ENCODE data around the gene SLC30A10. TPM values are rescaled to one million over a fixed set of nuclear protein-coding genes. Genes with fewer than 3 reads are reported as not detected.
"Not testable (repeated sequence)": the region's sequence is repeated elsewhere in the genome, so short reads cannot be mapped to it uniquely, and the experiment has no call there.

The SLC30A10 gene
- polyA plus RNA-seq, 1 donor = 24.3 TPM

- DNase-seq = peak in 1 of 2 donors; percentile 77
- H3K4me1 ChIP-seq (ENCODE audit: control insufficient read depth, insufficient read depth, low read length) = peaks cover 12% of the 10 kb centered on the region
- H3K4me3 ChIP-seq (ENCODE audit: low read length) = no peak overlapping the region
- no peak overlapping the region for H3K27ac ChIP-seq (ENCODE audit: low read length)
- no peaks in the 10 kb centered on the region for H3K27me3 ChIP-seq (ENCODE audit: control insufficient read depth, insufficient read depth, low read length)
- no peaks in the 10 kb centered on the region for H3K9me3 ChIP-seq (ENCODE audit: control insufficient read depth, low read depth, low read length)
- no peaks in the 10 kb centered on the region for H3K36me3 ChIP-seq (ENCODE audit: control insufficient read depth, insufficient read depth, low read length)
- WGBS (ENCODE audit: insufficient coverage, low lambda C conversion rate) = 45% methylated on average over 2 of the region's 5 CpGs
These were observed 30.4 kb downstream of the SLC30A10 start for GRCh38 chr1:219897914-219898313.

GRCh38 chr1:219892271-219892670, 36.1 kb downstream of the SLC30A10 start:
- not testable (repeated sequence) for H3K9me3 ChIP-seq (ENCODE audit: control insufficient read depth, low read depth, low read length); H3K4me1 ChIP-seq (ENCODE audit: control insufficient read depth, insufficient read depth, low read length); H3K27me3 ChIP-seq (ENCODE audit: control insufficient read depth, insufficient read depth, low read length); H3K36me3 ChIP-seq (ENCODE audit: control insufficient read depth, insufficient read depth, low read length); H3K27ac ChIP-seq (ENCODE audit: low read length); H3K4me3 ChIP-seq (ENCODE audit: low read length); DNase-seq
- WGBS (ENCODE audit: insufficient coverage, low lambda C conversion rate) = no CpG with 5 or more reads among the region's 1 CpG

GRCh38 chr1:219891846-219892245, 36.5 kb downstream of the SLC30A10 start:
- not testable (repeated sequence) for H3K27ac ChIP-seq (ENCODE audit: low read length); H3K4me1 ChIP-seq (ENCODE audit: control insufficient read depth, insufficient read depth, low read length); DNase-seq; H3K36me3 ChIP-seq (ENCODE audit: control insufficient read depth, insufficient read depth, low read length); H3K27me3 ChIP-seq (ENCODE audit: control insufficient read depth, insufficient read depth, low read length); H3K4me3 ChIP-seq (ENCODE audit: low read length); H3K9me3 ChIP-seq (ENCODE audit: control insufficient read depth, low read depth, low read length)
- no CpG with 5 or more reads among the region's 4 CpGs for WGBS (ENCODE audit: insufficient coverage, low lambda C conversion rate)

- DNase-seq; H3K4me3 ChIP-seq (ENCODE audit: low read length); H3K36me3 ChIP-seq (ENCODE audit: control insufficient read depth, insufficient read depth, low read length); H3K27me3 ChIP-seq (ENCODE audit: control insufficient read depth, insufficient read depth, low read length); H3K4me1 ChIP-seq (ENCODE audit: control insufficient read depth, insufficient read depth, low read length); H3K9me3 ChIP-seq (ENCODE audit: control insufficient read depth, low read depth, low read length); H3K27ac ChIP-seq (ENCODE audit: low read length): not testable (repeated sequence)
- WGBS (ENCODE audit: insufficient coverage, low lambda C conversion rate) = no CpG with 5 or more reads among the region's 4 CpGs
These were observed 39.7 kb downstream of the SLC30A10 start for GRCh38 chr1:219888667-219889066.

GRCh38 chr1:219885680-219886079, 42.7 kb downstream of the SLC30A10 start:
- no peaks in the 10 kb centered on the region for H3K27me3 ChIP-seq (ENCODE audit: control insufficient read depth, insufficient read depth, low read length)
- no peaks in the 10 kb centered on the region for H3K36me3 ChIP-seq (ENCODE audit: control insufficient read depth, insufficient read depth, low read length)
- H3K9me3 ChIP-seq (ENCODE audit: control insufficient read depth, low read depth, low read length) = no peaks in the 10 kb centered on the region
- 70% methylated on average over 2 of the region's 2 CpGs for WGBS (ENCODE audit: insufficient coverage, low lambda C conversion rate)
- no peak overlapping the region for H3K4me3 ChIP-seq (ENCODE audit: low read length)
- DNase-seq = no peak
- peaks cover 15% of the 10 kb centered on the region for H3K4me1 ChIP-seq (ENCODE audit: control insufficient read depth, insufficient read depth, low read length)
- no peak overlapping the region for H3K27ac ChIP-seq (ENCODE audit: low read length)

- Histone ChIP-seq H3K36me3 (ENCODE audit: control insufficient read depth, insufficient read depth, low read length) (no peaks in the 10 kb centered on the region), H3K4me3 (ENCODE audit: low read length) (no peak overlapping the region), H3K27ac (ENCODE audit: low read length) (no peak overlapping the region), H3K27me3 (ENCODE audit: control insufficient read depth, insufficient read depth, low read length) (no peaks in the 10 kb centered on the region), H3K9me3 (ENCODE audit: control insufficient read depth, low read depth, low read length) (no peaks in the 10 kb centered on the region), H3K4me1 (ENCODE audit: control insufficient read depth, insufficient read depth, low read length) (peaks cover 15% of the 10 kb centered on the region)
- DNase-seq = no peak
- WGBS (ENCODE audit: insufficient coverage, low lambda C conversion rate) = no CpG with 5 or more reads among the region's 5 CpGs
These were observed 44.7 kb downstream of the SLC30A10 start for GRCh38 chr1:219883400-219884332.

- Histone ChIP-seq H3K4me1 (ENCODE audit: control insufficient read depth, insufficient read depth, low read length) (peaks cover 15% of the 10 kb centered on the region), H3K4me3 (ENCODE audit: low read length) (no peak overlapping the region), H3K27me3 (ENCODE audit: control insufficient read depth, insufficient read depth, low read length) (no peaks in the 10 kb centered on the region), H3K36me3 (ENCODE audit: control insufficient read depth, insufficient read depth, low read length) (no peaks in the 10 kb centered on the region), H3K27ac (ENCODE audit: low read length) (no peak overlapping the region), H3K9me3 (ENCODE audit: control insufficient read depth, low read depth, low read length) (no peaks in the 10 kb centered on the region)
- no peak for DNase-seq
- 40% methylated on average over 1 of the region's 3 CpGs for WGBS (ENCODE audit: insufficient coverage, low lambda C conversion rate)
These were observed 45.6 kb downstream of the SLC30A10 start for GRCh38 chr1:219882755-219883154.

GRCh38 chr1:219882096-219882495, 46.3 kb downstream of the SLC30A10 start:
- H3K9me3 ChIP-seq (ENCODE audit: control insufficient read depth, low read depth, low read length) = no peaks in the 10 kb centered on the region
- DNase-seq = no peak
- H3K27me3 ChIP-seq (ENCODE audit: control insufficient read depth, insufficient read depth, low read length) = no peaks in the 10 kb centered on the region
- H3K4me1 ChIP-seq (ENCODE audit: control insufficient read depth, insufficient read depth, low read length) = peaks cover 15% of the 10 kb centered on the region
- no peak overlapping the region for H3K4me3 ChIP-seq (ENCODE audit: low read length)
- H3K36me3 ChIP-seq (ENCODE audit: control insufficient read depth, insufficient read depth, low read length) = no peaks in the 10 kb centered on the region
- WGBS (ENCODE audit: insufficient coverage, low lambda C conversion rate) = no CpG with 5 or more reads among the region's 3 CpGs
- no peak overlapping the region for H3K27ac ChIP-seq (ENCODE audit: low read length)

- Histone ChIP-seq H3K36me3 (ENCODE audit: control insufficient read depth, insufficient read depth, low read length) (no peaks in the 10 kb centered on the region), H3K9me3 (ENCODE audit: control insufficient read depth, low read depth, low read length) (no peaks in the 10 kb centered on the region), H3K4me1 (ENCODE audit: control insufficient read depth, insufficient read depth, low read length) (peaks cover 20% of the 10 kb centered on the region), H3K27ac (ENCODE audit: low read length) (no peak overlapping the region), H3K27me3 (ENCODE audit: control insufficient read depth, insufficient read depth, low read length) (no peaks in the 10 kb centered on the region), H3K4me3 (ENCODE audit: low read length) (no peak overlapping the region)
- DNase-seq = peak in 1 of 2 donors; percentile 27
These were observed 47.4 kb downstream of the SLC30A10 start for GRCh38 chr1:219880765-219881457.

- Histone ChIP-seq H3K9me3 (ENCODE audit: control insufficient read depth, low read depth, low read length) (no peaks in the 10 kb centered on the region), H3K4me1 (ENCODE audit: control insufficient read depth, insufficient read depth, low read length) (peaks cover 7% of the 10 kb centered on the region), H3K36me3 (ENCODE audit: control insufficient read depth, insufficient read depth, low read length) (no peaks in the 10 kb centered on the region), H3K27ac (ENCODE audit: low read length) (no peak overlapping the region), H3K4me3 (ENCODE audit: low read length) (no peak overlapping the region), H3K27me3 (ENCODE audit: control insufficient read depth, insufficient read depth, low read length) (no peaks in the 10 kb centered on the region)
- DNase-seq = no peak
- no CpG with 5 or more reads among the region's 5 CpGs for whole genome bisulfite sequencing (ENCODE audit: insufficient coverage, low lambda C conversion rate)
These were observed 51.6 kb downstream of the SLC30A10 start for GRCh38 chr1:219876798-219877209.
